SK-N-SH treated with all-trans-retinoic acid at 6 μM for 48 hours (cell line): ENCODE results near the gene TTC7B.

Experiments used
- BACH2 ChIP-seq: fragments of 250-450 bp; sonication (Bioruptor Pico); IDR thresholded peaks from 2 replicates; pipeline ENCODE4 v1.9.0; 2021; ENCODE audit warnings: mild to moderate bottlenecking, borderline replicate concordance
- CREB5 ChIP-seq: fragments of 250-450 bp; sonication (Bioruptor Pico); IDR thresholded peaks from 2 replicates; pipeline ENCODE4 v1.5.1; 2020; ENCODE audit warnings: low read depth, mild to moderate bottlenecking, moderate library complexity
- CSDC2 ChIP-seq: fragments of 250-450 bp; sonication (Bioruptor Pico); IDR thresholded peaks from 2 replicates; pipeline ENCODE4 v1.5.0; 2020; ENCODE audit warnings: mild to moderate bottlenecking, moderate library complexity
- SNAI2 ChIP-seq: fragments of 250-450 bp; sonication (Bioruptor Pico); IDR thresholded peaks from 2 replicates; pipeline ENCODE4 v1.5.0; 2020; ENCODE audit warnings: mild to moderate bottlenecking, moderate library complexity
- TCF4 ChIP-seq: fragments of 250-450 bp; sonication (Bioruptor Pico); IDR thresholded peaks from 2 replicates; pipeline ENCODE4 v1.8.0; 2021; ENCODE audit warnings: mild to moderate bottlenecking, moderate library complexity, borderline replicate concordance
- TSHZ2 ChIP-seq: fragments of 250-450 bp; sonication (Bioruptor Pico); IDR thresholded peaks from 2 replicates; pipeline ENCODE4 v1.5.0; 2020; ENCODE audit warnings: mild to moderate bottlenecking, moderate library complexity
- ZFP30 ChIP-seq: fragments of 450-650 bp; formaldehyde crosslinking; IDR thresholded peaks from 2 replicates; pipeline ENCODE4 v1.5.0; 2022; ENCODE audit warnings: mild to moderate bottlenecking, moderate library complexity
- ZNF8 ChIP-seq: fragments of 450-650 bp; formaldehyde crosslinking; IDR thresholded peaks from 2 replicates; pipeline ENCODE4 v1.5.0; 2020; ENCODE audit warnings: mild to moderate bottlenecking, moderate library complexity

DNA sequence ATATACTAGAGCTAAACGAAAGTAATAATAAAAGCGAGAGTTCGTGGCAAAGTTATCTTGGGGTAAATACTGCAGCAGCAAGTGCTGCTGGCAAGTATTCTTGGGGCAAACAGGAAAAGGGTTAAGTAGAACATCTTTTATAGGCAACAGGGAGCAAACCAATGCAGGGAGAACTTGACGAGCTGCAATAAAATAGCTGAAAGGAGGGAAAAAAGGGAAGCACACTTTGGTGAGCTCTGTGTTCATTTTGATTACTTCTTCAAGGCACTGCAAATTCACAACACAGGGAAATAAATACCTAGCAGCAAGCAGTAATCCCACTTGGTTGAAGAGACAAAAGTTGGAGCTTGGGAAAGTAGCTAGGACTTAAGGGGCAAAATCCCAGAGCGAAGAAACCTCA is 42.3 kb upstream of the TTC7B start:
- TF ChIP-seq CREB5 (CRISPR knock-in tag), result no peak
- no peak for TF ChIP-seq TSHZ2
- TF ChIP-seq ZNF8 (CRISPR knock-in tag), result no peak
- TF ChIP-seq TCF4 (CRISPR knock-in tag), result no peak
- TF ChIP-seq ZFP30 (CRISPR knock-in tag), result no peak
- no peak for TF ChIP-seq BACH2 (CRISPR knock-in tag)
- no peak for TF ChIP-seq SNAI2
- no peak for TF ChIP-seq CSDC2 (CRISPR knock-in tag)
